HFFc6 (cell line): Measurements from ENCODE around the gene SPEG. TPM values are rescaled to one million over a fixed set of nuclear protein-coding genes. Genes with fewer than 3 reads are reported as not detected.

Source experiments
- DNase-seq: peaks from one replicate; pipeline ENCODE4 v3.0.0-alpha.2; 2018
- H3K27ac Mint-ChIP-seq: 2 replicates; pipeline ENCODE4 v1.8.0; 2020; ENCODE audit warnings: mild to moderate bottlenecking, mixed read lengths
- H3K27me3 Mint-ChIP-seq: 2 replicates; pipeline ENCODE4 v1.8.0; 2021; ENCODE audit warnings: mild to moderate bottlenecking, moderate library complexity, mixed read lengths; ENCODE audit not compliant: insufficient read depth
- H3K36me3 Mint-ChIP-seq: 2 replicates; pipeline ENCODE4 v1.8.0; 2021; ENCODE audit warnings: low read depth, mixed read lengths
- H3K4me1 Mint-ChIP-seq: 2 replicates; pipeline ENCODE4 v1.8.0; 2020; ENCODE audit warnings: low read depth, mixed read lengths
- H3K4me3 Mint-ChIP-seq: 2 replicates; pipeline ENCODE4 v1.8.0; 2020; ENCODE audit warnings: mild to moderate bottlenecking, moderate library complexity, mixed read lengths
- H3K9me3 Mint-ChIP-seq: 2 replicates; pipeline ENCODE4 v1.8.0; 2020; ENCODE audit warnings: mild to moderate bottlenecking, mixed read lengths
- total RNA-seq, 6 experiments: library from RNA; stranded (reverse); fragmentation: NEBNext Ultra II Directional; extraction: Animal tissue kit (Norgen Biotek cat#: 25700); gene quantifications; 2 replicates in 1 of 6; 3 replicates in 5 of 6; pipeline ENCODE4 v1.2.3, GENCODE V29; 2021
- TF ChIP-seq, protein P1 (sequence below): fragments of 200-600 bp; sonication (generic); IDR thresholded peaks from 2 replicates; pipeline ENCODE4 v1.5.0; 2021; ENCODE audit warnings: antibody characterized with exemption, mild to moderate bottlenecking

The SPEG gene
- total RNA-seq, 6 experiments from 2014 or later: 80.9 to 89.5 (median 84.7) TPM

DNA sequence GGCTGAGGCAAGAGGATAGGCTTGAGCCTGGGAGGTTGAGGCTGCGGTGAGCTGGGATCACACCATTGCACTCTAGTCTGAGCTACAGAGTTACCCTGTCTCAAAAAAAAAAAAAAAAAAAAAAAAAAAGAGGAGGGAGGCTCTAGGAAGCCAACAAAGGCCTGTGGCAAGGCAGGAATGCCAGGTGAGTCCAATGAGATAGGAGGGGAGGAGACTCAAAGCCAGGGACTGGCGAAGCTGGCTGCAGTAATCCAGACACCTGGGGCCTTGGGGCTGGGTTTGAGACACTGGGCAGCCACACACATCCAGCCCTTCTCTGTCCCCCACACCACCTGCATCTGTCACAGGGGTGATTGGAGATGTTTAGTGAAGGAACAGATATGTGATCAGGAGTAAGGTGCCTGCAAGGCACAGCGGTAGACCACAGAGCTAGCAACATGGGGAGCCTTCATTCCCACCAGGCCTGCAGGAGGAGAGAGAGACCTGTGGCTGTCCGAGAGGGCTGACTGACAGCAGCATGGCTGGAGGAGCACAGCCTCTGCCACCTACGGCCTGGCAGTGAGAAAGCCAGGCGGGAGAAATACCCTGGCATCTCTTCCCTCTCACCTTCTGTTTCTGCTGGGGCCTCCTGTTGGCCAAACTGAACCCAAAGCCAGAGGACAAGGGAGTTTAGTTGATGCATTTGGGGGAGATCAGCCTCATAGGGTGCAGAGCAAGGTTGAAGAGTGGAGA lies 99.5 kb downstream of the SPEG start:
- H3K36me3 Mint-ChIP-seq: no peaks in the 10 kb centered on the region
- H3K4me3 Mint-ChIP-seq: no peak overlapping the region
- DNase-seq: no peak
- H3K4me1 Mint-ChIP-seq: peaks cover 10% of the 10 kb centered on the region; the same call in 1 of the 2 replicates
- peaks cover 21% of the 10 kb centered on the region for H3K27me3 Mint-ChIP-seq
- H3K9me3 Mint-ChIP-seq: no peaks in the 10 kb centered on the region
- no peak overlapping the region for H3K27ac Mint-ChIP-seq
- TF ChIP-seq, protein P1, sequence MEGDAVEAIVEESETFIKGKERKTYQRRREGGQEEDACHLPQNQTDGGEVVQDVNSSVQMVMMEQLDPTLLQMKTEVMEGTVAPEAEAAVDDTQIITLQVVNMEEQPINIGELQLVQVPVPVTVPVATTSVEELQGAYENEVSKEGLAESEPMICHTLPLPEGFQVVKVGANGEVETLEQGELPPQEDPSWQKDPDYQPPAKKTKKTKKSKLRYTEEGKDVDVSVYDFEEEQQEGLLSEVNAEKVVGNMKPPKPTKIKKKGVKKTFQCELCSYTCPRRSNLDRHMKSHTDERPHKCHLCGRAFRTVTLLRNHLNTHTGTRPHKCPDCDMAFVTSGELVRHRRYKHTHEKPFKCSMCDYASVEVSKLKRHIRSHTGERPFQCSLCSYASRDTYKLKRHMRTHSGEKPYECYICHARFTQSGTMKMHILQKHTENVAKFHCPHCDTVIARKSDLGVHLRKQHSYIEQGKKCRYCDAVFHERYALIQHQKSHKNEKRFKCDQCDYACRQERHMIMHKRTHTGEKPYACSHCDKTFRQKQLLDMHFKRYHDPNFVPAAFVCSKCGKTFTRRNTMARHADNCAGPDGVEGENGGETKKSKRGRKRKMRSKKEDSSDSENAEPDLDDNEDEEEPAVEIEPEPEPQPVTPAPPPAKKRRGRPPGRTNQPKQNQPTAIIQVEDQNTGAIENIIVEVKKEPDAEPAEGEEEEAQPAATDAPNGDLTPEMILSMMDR: no peak

DNA sequence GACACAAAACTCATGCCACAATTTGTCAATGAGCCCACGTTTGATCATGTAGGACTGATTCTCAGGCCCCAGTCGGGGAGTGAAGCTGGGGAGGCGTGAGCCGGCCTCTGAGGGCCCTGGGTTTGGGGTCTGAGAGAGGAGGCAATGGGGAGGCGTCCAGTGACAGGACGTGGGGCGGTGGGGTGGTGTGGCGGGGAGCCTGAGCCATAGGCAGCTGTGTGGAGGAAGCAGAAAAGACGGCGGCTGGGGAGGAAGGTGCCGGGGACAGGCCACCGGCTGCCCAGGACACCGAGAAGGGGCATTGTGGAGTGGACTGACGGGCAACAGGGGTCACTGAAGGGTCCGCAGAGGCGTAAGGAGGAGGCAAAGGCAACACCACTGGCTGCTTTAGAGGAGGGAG lies 101.8 kb downstream of the SPEG start:
- TF ChIP-seq, protein P1: no peak
- no peak for DNase-seq
- H3K36me3 Mint-ChIP-seq: peaks cover 8% of the 10 kb centered on the region
- H3K27me3 Mint-ChIP-seq: peaks cover 9% of the 10 kb centered on the region
- peaks cover 6% of the 10 kb centered on the region; the same call in 1 of the 2 replicates for H3K4me1 Mint-ChIP-seq
- no peak overlapping the region for H3K27ac Mint-ChIP-seq
- H3K4me3 Mint-ChIP-seq: no peak overlapping the region
- H3K9me3 Mint-ChIP-seq: no peaks in the 10 kb centered on the region

DNA sequence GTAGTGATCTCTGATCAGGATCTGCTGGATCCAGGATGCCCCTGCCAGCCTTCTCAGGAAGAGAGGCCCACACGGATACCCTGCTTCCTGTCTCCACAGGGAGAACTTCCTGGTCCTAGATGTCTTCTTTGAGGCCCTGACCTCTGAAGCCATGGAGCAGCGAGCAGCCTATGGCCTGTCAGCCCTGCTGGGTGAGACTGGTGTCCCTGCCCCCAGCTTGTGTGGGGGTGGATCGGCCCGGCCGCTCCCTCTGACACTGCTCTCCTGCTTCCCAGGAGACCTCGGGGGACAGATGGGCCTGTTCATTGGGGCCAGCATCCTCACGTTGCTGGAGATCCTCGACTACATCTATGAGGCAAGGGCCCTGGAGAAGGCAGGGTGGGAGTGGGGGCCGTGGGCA lies 102.3 kb downstream of the SPEG start:
- TF ChIP-seq, protein P1: no peak
- H3K27me3 Mint-ChIP-seq: peaks cover 9% of the 10 kb centered on the region
- no peak overlapping the region for H3K27ac Mint-ChIP-seq
- H3K4me1 Mint-ChIP-seq: peaks cover 6% of the 10 kb centered on the region; the same call in 1 of the 2 replicates
- no peak for DNase-seq
- H3K36me3 Mint-ChIP-seq: peaks cover 9% of the 10 kb centered on the region
- no peak overlapping the region for H3K4me3 Mint-ChIP-seq
- H3K9me3 Mint-ChIP-seq: no peaks in the 10 kb centered on the region

DNA sequence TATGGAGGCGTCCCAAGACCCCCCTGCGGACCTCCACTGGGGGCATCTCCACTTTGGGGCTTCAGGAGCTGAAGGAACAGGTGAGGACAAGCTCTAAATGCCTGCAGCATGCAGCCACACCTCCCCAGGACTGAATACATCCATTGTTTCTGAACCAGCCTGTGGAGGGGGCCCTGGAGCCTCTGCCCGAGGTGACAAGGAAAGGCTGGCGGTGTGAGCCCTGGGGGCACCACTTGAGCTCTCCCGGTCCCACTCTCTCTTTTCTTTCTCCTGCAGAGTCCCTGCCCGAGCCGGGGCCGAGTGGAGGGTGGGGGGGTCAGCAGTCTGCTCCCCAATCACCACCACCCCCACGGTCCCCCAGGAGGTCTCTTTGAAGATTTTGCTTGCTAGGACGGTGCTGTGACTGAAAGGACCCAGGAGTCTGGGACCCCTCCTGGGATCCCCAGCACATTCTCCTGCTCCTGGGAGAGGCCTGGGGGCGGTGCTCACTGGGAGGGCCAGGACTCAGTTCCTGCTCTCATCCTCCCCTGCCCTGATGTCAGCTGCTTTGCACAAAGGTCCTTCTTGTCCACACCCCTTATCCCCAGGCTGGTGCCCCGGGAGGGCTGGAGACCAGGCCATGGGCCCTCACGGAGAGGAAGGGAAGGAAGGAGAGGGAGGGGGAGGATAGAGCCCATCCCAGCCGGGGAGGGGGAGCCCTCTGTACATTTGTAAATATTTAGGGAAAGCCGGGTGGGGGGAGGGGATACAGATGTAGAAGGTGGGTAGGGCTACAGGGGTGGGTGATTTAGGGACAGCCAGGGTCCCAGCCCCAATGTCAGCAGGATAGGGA lies 103.2 kb downstream of the SPEG start:
- no peak for DNase-seq
- H3K27me3 Mint-ChIP-seq: peaks cover 7% of the 10 kb centered on the region
- H3K9me3 Mint-ChIP-seq: no peaks in the 10 kb centered on the region
- H3K4me3 Mint-ChIP-seq: no peak overlapping the region
- no peak overlapping the region for H3K27ac Mint-ChIP-seq
- TF ChIP-seq, protein P1: peak; percentile 12; the same call in 1 of the 2 replicates
- H3K36me3 Mint-ChIP-seq: peaks cover 9% of the 10 kb centered on the region
- H3K4me1 Mint-ChIP-seq: peaks cover 13% of the 10 kb centered on the region

DNA sequence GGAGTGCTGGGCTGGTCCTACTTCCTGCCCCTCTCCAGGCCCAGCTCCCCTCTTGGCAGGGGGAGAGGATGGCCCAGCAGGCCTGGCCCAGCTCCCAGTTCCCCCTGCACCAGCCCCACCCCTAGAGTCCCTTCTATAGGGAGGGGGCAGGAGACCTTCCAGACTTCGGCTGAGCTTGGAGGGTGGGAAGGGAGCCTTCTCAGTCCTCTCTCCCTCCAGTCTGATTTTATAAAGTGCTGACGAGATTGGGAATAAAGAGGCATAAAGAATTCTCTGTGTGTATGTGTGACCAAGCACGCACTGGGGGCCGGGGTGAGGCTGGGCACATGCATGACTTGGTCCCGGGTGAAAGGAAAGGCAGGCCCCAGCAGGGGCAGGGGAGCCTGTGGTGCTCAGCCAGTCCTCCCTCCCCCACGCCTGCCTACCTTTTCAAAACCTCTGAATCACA lies 103.9 kb downstream of the SPEG start:
- TF ChIP-seq, protein P1: no peak
- H3K4me3 Mint-ChIP-seq: no peak overlapping the region
- H3K36me3 Mint-ChIP-seq: peaks cover 9% of the 10 kb centered on the region
- no peaks in the 10 kb centered on the region for H3K9me3 Mint-ChIP-seq
- no peak overlapping the region; the same call in 1 of the 2 replicates for H3K27ac Mint-ChIP-seq
- peaks cover under 1% of the 10 kb centered on the region for H3K27me3 Mint-ChIP-seq
- peaks cover 13% of the 10 kb centered on the region for H3K4me1 Mint-ChIP-seq
- DNase-seq: no peak
